Astrocyte of the cerebellum (primary cell): ENCODE results near the gene FARS2.

Source experiments
- DNase-seq: peaks from one replicate; pipeline ENCODE4 v3.0.0-alpha.2; 2011; ENCODE audit warnings: low read depth
- H3K4me3 ChIP-seq: 2 replicates; pipeline ENCODE4 v1.5.1; 2011; ENCODE audit warnings: mild to moderate bottlenecking, low read depth, low read length, moderate library complexity
- CTCF ChIP-seq: IDR thresholded peaks from 2 replicates; pipeline ENCODE4 v1.5.1; 2012; ENCODE audit warnings: low read length, low read depth, moderate library complexity, mild to moderate bottlenecking; ENCODE audit errors: missing control alignments
- in situ Hi-C: cut with HindIII; loops from 2 replicates; pipeline ENCODE4 v1.10.0; 2017; ENCODE audit warnings: low sequenced_read_pairs

Gene FARS2

DNA sequence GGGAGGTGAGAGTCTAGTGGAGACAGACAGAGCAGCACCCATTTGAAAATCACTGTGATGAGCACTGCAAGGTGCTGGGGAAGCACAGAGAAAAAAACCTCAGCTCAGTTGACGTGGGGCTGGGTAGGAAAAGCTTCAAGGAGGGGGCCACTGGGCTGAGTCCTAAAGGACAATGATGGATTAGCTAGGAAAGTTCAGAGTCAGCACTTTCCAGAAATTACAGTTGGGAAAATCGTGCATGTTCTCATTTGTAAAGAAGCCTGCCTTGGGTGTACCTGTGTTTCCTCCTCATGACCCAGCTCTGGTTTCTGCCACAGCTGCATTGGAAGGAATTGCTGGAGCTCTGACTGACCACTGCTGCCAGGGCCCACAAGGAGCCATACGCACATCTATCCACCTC lies 221.3 kb downstream of the FARS2 start:
- DNase-seq = no peak
- in situ Hi-C loops = no loop called here
- no peak for TF ChIP-seq CTCF
- H3K4me3 ChIP-seq = no peak overlapping the region

DNA sequence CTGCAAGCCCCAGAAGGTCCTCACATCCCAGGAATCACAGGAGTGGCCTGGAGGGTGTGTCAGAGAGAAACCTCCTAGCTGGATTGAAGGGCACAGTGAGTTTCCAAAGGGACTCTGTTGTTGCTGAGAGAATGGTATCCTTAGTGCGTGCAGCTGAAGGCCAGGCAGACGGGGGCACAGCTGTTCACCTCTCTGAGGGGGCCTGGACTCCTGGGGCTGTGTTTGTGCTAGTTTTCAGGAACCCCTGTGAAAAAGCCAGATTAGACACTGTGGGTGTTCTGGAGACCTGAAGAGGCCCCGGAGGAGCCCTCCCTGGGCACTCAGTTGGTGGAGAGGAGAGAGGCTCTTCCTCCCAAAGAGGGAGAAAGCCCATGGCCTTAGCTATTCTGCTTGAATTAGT lies 223.4 kb downstream of the FARS2 start:
- no peak for DNase-seq
- H3K4me3 ChIP-seq = no peak overlapping the region
- no peak for TF ChIP-seq CTCF
- in situ Hi-C loops = no loop called here

- H3K4me3 ChIP-seq = no peak overlapping the region
- TF ChIP-seq CTCF = no peak
- DNase-seq = no peak
- in situ Hi-C loops = no loop called here
Measured at GRCh38 chr6:5486214-5486613, 224.9 kb downstream of the FARS2 start.

GRCh38 chr6:5490501-5491069 lies 229.3 kb downstream of the FARS2 start:
- in situ Hi-C loops = no loop called here

GRCh38 chr6:5492356-5492755 lies 231.0 kb downstream of the FARS2 start:
- no peak for TF ChIP-seq CTCF
- no peak overlapping the region for H3K4me3 ChIP-seq
- in situ Hi-C loops = no loop called here
- DNase-seq = no peak

More at GRCh38 chr6:5490501-5491069, 229.3 kb downstream of the FARS2 start:
- H3K4me3 ChIP-seq = no peak overlapping the region
- no peak for DNase-seq
- TF ChIP-seq CTCF = no peak

GRCh38 chr6:5493806-5494205 lies 232.5 kb downstream of the FARS2 start:
- no peak for DNase-seq
- no peak overlapping the region for H3K4me3 ChIP-seq
- TF ChIP-seq CTCF = no peak
- in situ Hi-C loops = no loop called here

DNA sequence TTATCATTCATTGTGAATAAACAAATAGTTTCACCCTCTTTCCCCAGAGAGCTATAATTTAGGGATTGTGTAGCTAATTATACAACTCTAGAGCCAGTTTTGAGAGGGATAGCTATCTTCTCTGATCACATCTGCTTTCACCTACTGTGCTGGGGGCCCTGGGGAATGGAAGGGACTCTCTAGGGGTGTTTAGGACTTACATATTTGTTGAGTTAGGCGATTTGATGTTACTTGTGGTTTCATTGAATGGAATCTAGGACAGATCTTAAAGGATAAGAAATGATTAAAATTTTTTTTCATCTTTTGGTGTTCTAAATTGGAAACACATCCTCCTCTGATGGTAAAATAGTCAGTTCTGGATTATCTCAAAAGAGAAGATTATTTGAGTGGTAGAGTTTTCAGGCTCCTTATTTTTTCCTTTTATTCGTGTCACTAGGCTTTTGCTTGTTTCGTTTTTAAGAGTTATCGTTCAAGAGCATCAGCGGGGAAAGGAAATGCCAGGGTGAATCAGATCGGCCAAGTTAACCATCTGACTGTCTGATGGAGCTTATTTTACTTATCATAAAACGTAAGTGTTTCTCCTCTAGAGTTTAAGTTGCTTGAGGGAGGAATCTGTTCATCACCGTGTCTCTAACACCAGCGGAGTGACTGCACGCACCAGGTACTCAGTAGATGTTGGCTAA lies 236.7 kb downstream of the FARS2 start:
- peak; percentile 33 for DNase-seq
- TF ChIP-seq CTCF = no peak
- in situ Hi-C loops = no loop called here
- peak overlapping the region; percentile 5 for H3K4me3 ChIP-seq
